Liver (tissue), 9 donors: Measurements from ENCODE around the gene TRPM6. TPM values are rescaled to one million over a fixed set of nuclear protein-coding genes. Genes with fewer than 3 reads are reported as not detected.

Experiments
- DNase-seq: peaks from one replicate; pipeline ENCODE4 v3.0.0-alpha.2; 2017; ENCODE audit warnings: low spot score
- H3K27ac ChIP-seq, 2 donors: one replicate each; pipeline ENCODE4 v1.7.0; 2013; ENCODE audit warnings: inconsistent platforms in 2 of 2, low read length in 2 of 2, control low read depth in 1 of 2, low read depth in 1 of 2, mild to moderate bottlenecking in 1 of 2
- H3K27me3 ChIP-seq, 4 donors: one replicate each; pipeline versions ENCODE4 v1.6.1 to v1.7.0; 2013; ENCODE audit warnings: low read length in 3 of 4, inconsistent platforms in 1 of 4, mild to moderate bottlenecking in 1 of 4, moderate library complexity in 1 of 4; ENCODE audit not compliant: control insufficient read depth in 4 of 4, insufficient read depth in 4 of 4
- H3K36me3 ChIP-seq, 4 donors: one replicate each; pipeline versions ENCODE4 v1.6.1 to v1.7.0; 2013; ENCODE audit warnings: low read length in 3 of 4, mild to moderate bottlenecking in 3 of 4, low read depth in 1 of 4, moderate library complexity in 1 of 4; ENCODE audit not compliant: control insufficient read depth in 4 of 4, insufficient read depth in 3 of 4
- H3K4me1 ChIP-seq, 4 donors: one replicate each; pipeline versions ENCODE4 v1.6.1 to v1.7.0; 2013; ENCODE audit warnings: low read length in 3 of 4, mild to moderate bottlenecking in 3 of 4, moderate library complexity in 1 of 4; ENCODE audit not compliant: control insufficient read depth in 4 of 4, insufficient read depth in 4 of 4
- H3K4me3 ChIP-seq, 3 donors: one replicate each; pipeline versions ENCODE4 v1.6.1 to v1.7.0; 2013; ENCODE audit warnings: low read length in 3 of 3, control low read depth in 1 of 3, low read depth in 1 of 3, mild to moderate bottlenecking in 1 of 3
- H3K9ac ChIP-seq, 2 donors: one replicate each; pipeline ENCODE4 v1.7.0; 2013; ENCODE audit warnings: low read length in 2 of 2, mild to moderate bottlenecking in 2 of 2, moderate library complexity in 2 of 2, control low read depth in 1 of 2, low read depth in 1 of 2
- H3K9me3 ChIP-seq, 4 donors: one replicate each; pipeline versions ENCODE4 v1.6.1 to v1.7.0; 2013; ENCODE audit warnings: low read length in 3 of 4; ENCODE audit not compliant: control insufficient read depth in 4 of 4
- ATF3 ChIP-seq: IDR thresholded peaks from 2 replicates; pipeline ENCODE4 v1.6.1; 2016; ENCODE audit warnings: antibody characterized with exemption
- CTCF ChIP-seq: fragments of 150-350 bp; IDR thresholded peaks from 2 replicates; pipeline ENCODE4 v1.5.1; 2017; ENCODE audit warnings: improper control_type of control experiment, low read depth, low read length; ENCODE audit not compliant: missing input control
- EGR1 ChIP-seq, 2 donors: IDR thresholded peaks; 2 replicates each; pipeline ENCODE4 v1.6.1; 2016 to 2018; ENCODE audit warnings: antibody characterized with exemption in 2 of 2, low read depth in 2 of 2
- FOXA1 ChIP-seq: IDR thresholded peaks from 2 replicates; pipeline ENCODE4 v1.6.1; 2016; ENCODE audit warnings: antibody characterized with exemption
- FOXA2 ChIP-seq: IDR thresholded peaks from 2 replicates; pipeline ENCODE4 v1.6.1; 2016; ENCODE audit warnings: antibody characterized with exemption
- GABPA ChIP-seq, 2 donors: IDR thresholded peaks in 1 of 2; conservative IDR thresholded peaks in 1 of 2; 2 replicates each; pipeline ENCODE4 v1.6.1; 2016; ENCODE audit warnings: antibody characterized with exemption in 2 of 2, mild to moderate bottlenecking in 1 of 2, moderate library complexity in 1 of 2
- HNF4A ChIP-seq, 2 donors: conservative IDR thresholded peaks; 2 replicates each; pipeline ENCODE4 v1.6.1; 2016; ENCODE audit warnings: antibody characterized with exemption in 2 of 2, mild to moderate bottlenecking in 2 of 2
- HNF4G ChIP-seq: IDR thresholded peaks from 2 replicates; pipeline ENCODE4 v1.6.1; 2016; ENCODE audit warnings: antibody characterized with exemption
- JUND ChIP-seq, 2 donors: IDR thresholded peaks; 2 replicates each; pipeline ENCODE4 v1.6.1; 2016; ENCODE audit warnings: antibody characterized with exemption in 2 of 2
- MAX ChIP-seq: IDR thresholded peaks from 2 replicates; pipeline ENCODE4 v1.6.1; 2016; ENCODE audit warnings: antibody characterized with exemption
- NR2F2 ChIP-seq: IDR thresholded peaks from 2 replicates; pipeline ENCODE4 v1.6.1; 2016; ENCODE audit warnings: antibody characterized with exemption
- RAD21 ChIP-seq, 2 donors: IDR thresholded peaks; 2 replicates each; pipeline ENCODE4 v1.6.1; 2016; ENCODE audit warnings: antibody characterized with exemption in 2 of 2, mild to moderate bottlenecking in 2 of 2
- REST ChIP-seq: IDR thresholded peaks from 2 replicates; pipeline ENCODE4 v1.6.1; 2016; ENCODE audit warnings: antibody characterized with exemption, mild to moderate bottlenecking
- RXRA ChIP-seq, 2 donors: IDR thresholded peaks; 2 replicates each; pipeline ENCODE4 v1.6.1; 2017 to 2018; ENCODE audit warnings: antibody characterized with exemption in 2 of 2, mild to moderate bottlenecking in 1 of 2
- SP1 ChIP-seq: IDR thresholded peaks from 2 replicates; pipeline ENCODE4 v1.6.1; 2018; ENCODE audit warnings: antibody characterized with exemption, mild to moderate bottlenecking
- TAF1 ChIP-seq: conservative IDR thresholded peaks from 2 replicates; pipeline ENCODE4 v1.6.1; 2016; ENCODE audit warnings: antibody characterized with exemption, mild to moderate bottlenecking
- YY1 ChIP-seq: IDR thresholded peaks from 2 replicates; pipeline ENCODE4 v1.6.1; 2016; ENCODE audit warnings: antibody characterized with exemption, mild to moderate bottlenecking
- ZBTB33 ChIP-seq: IDR thresholded peaks from 2 replicates; pipeline ENCODE4 v1.6.1; 2016; ENCODE audit warnings: antibody characterized with exemption
- WGBS: extraction: QIAGEN DNeasy Blood & Tissue Kit; methylation state at CpG from one replicate; pipeline ENCODE4 v1.1.7; 2013; 5-methylcytosine and 5-hydroxymethylcytosine counted together
- polyA plus RNA-seq, 2 donors: library from polyadenylated mRNA; stranded (reverse) in 1 of 2; unstranded in 1 of 2; fragments of 200-250 nt in 1 of 2; fragments of >200 nt in 1 of 2; fragmentation: Nextera tagmentation in 1 of 2; extraction: Ambion mirVana in 1 of 2; gene quantifications; one replicate each; pipeline versions ENCODE4 v1.2.1 to v1.2.3, GENCODE V29; 2013 to 2015
- total RNA-seq, 2 donors: library from RNA; depleted of rRNA; stranded (reverse); fragments of >200 nt; gene quantifications; one replicate each; pipeline ENCODE4 v1.2.3, GENCODE V29; 2014
- donor health status: healthy.
- donor health status: healthy.
- donor health status: healthy.
- donor health status: healthy.
- donor health status: healthy.

Gene TRPM6
- total and polyA plus RNA-seq, 4 donors: 0.05 to 0.67 (median 0.10) TPM

DNA sequence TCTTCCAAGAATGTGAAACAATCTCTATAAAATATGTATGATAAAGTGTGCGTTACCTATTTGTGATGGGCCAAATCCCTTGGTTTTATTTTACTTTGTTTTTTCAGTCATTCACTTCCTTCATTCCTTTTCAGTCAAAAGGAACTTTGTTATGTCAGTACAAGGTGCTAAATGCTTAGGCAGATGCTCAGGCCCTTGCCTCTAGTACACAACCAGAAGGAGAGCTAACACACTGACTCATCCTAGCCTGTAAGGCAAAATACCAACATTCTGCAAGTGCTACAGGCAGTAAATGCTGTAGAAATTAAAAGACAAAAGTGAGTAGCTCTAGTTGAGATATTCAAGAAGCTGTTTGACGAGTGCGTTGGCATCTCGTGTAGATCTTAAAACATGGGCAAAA is 49.4 kb downstream of the TRPM6 start:
- no peak for DNase-seq

More for the DNA sequence above, 49.4 kb downstream of the TRPM6 start:
- 88% methylated on average over 4 of the region's 4 CpGs for WGBS
- no peaks in the 10 kb centered on the region for H3K9me3 ChIP-seq
- H3K4me1 ChIP-seq: no peaks in the 10 kb centered on the region
- no peak overlapping the region for H3K27ac ChIP-seq
- H3K9ac ChIP-seq: no peak overlapping the region
- no peaks in the 10 kb centered on the region for H3K36me3 ChIP-seq
- H3K27me3 ChIP-seq: peaks cover 0 to 3% (median 0%) of the 10 kb centered on the region in 4 donors
- TF ChIP-seq JUND (IDR thresholded peaks at IDR 0.05): no peak
- TF ChIP-seq FOXA2: no peak
- no peak for TF ChIP-seq HNF4A (conservative IDR thresholded peaks at IDR 0.05)
- no peak for TF ChIP-seq ATF3
- TF ChIP-seq REST: no peak
- no peak for TF ChIP-seq ZBTB33
- no peak for TF ChIP-seq YY1
- no peak for TF ChIP-seq MAX
- TF ChIP-seq FOXA1: no peak
- no peak for TF ChIP-seq TAF1
- TF ChIP-seq GABPA (IDR thresholded peaks at IDR 0.05 in 1 of 2, conservative IDR thresholded peaks at IDR 0.05 in 1 of 2): no peak
- no peak for TF ChIP-seq RAD21 (IDR thresholded peaks at IDR 0.05)
- TF ChIP-seq SP1: no peak
- no peak for TF ChIP-seq NR2F2
- TF ChIP-seq RXRA (IDR thresholded peaks at IDR 0.05): no peak
- no peak for TF ChIP-seq HNF4G
- TF ChIP-seq EGR1 (IDR thresholded peaks at IDR 0.05; ENCODE audit: low read depth in 2 of 2): no peak
- TF ChIP-seq CTCF: no peak
- H3K4me3 ChIP-seq: no peak overlapping the region
